H1 (cell line): Measurements from ENCODE around the gene MRPS24. TPM values are rescaled to one million over a fixed set of nuclear protein-coding genes. Genes with fewer than 3 reads are reported as not detected.

Experiments
- ATF2 ChIP-seq: IDR thresholded peaks from 2 replicates; pipeline ENCODE4 v1.6.1; 2012; ENCODE audit warnings: low read length, inconsistent platforms
- BRCA1 ChIP-seq: IDR thresholded peaks from 2 replicates; pipeline ENCODE4 v1.6.1; 2012; ENCODE audit warnings: low read depth, low read length, improper control_type of control experiment
- EP300 ChIP-seq, 2 experiments: IDR thresholded peaks; 1 replicate in 1 of 2; 2 replicates in 1 of 2; pipeline ENCODE4 v1.6.1; 2011 to 2012; ENCODE audit warnings: low read depth in 2 of 2, low read length in 2 of 2, mild to moderate bottlenecking in 2 of 2, borderline replicate concordance in 1 of 2, inconsistent platforms in 1 of 2, moderate library complexity in 1 of 2
- GABPA ChIP-seq: IDR thresholded peaks from 2 replicates; pipeline ENCODE4 v1.6.1; 2011; ENCODE audit warnings: mild to moderate bottlenecking, low read length, moderate library complexity, borderline replicate concordance; ENCODE audit not compliant: insufficient read depth
- GTF2F1 ChIP-seq: IDR thresholded peaks from 2 replicates; pipeline ENCODE4 v1.6.1; 2012; ENCODE audit warnings: low read depth, low read length, improper control_type of control experiment, borderline replicate concordance
- HDAC6 ChIP-seq: IDR thresholded peaks from one replicate; pipeline ENCODE4 v1.7.1; 2012; ENCODE audit warnings: low read depth, mild to moderate bottlenecking, inconsistent platforms, low read length, moderate library complexity
- JUND ChIP-seq: IDR thresholded peaks from 2 replicates; pipeline ENCODE4 v1.6.1; 2011; ENCODE audit warnings: mild to moderate bottlenecking, improper control_type of control experiment, low read length
- KDM1A ChIP-seq: fragments of 200-600, 300-600 bp; sonication (generic); IDR thresholded peaks from 2 replicates; pipeline ENCODE4 v1.7.1; 2016; ENCODE audit warnings: mild to moderate bottlenecking, low read length, borderline replicate concordance
- KDM4A ChIP-seq: IDR thresholded peaks from one replicate; pipeline ENCODE4 v1.7.1; 2012; ENCODE audit warnings: low read depth, mild to moderate bottlenecking, moderate library complexity, low read length, inconsistent platforms; ENCODE audit not compliant: severe bottlenecking
- MAX ChIP-seq: IDR thresholded peaks from 2 replicates; pipeline ENCODE4 v1.6.1; 2012; ENCODE audit warnings: inconsistent platforms
- POU5F1 ChIP-seq: IDR thresholded peaks from 2 replicates; pipeline ENCODE4 v1.6.1; 2011; ENCODE audit warnings: low read depth, mild to moderate bottlenecking, low read length, moderate library complexity
- RAD21 ChIP-seq, 2 experiments: IDR thresholded peaks in 1 of 2; conservative IDR thresholded peaks in 1 of 2; 2 replicates each; pipeline ENCODE4 v1.6.1; 2011; ENCODE audit warnings: low read depth in 2 of 2, low read length in 2 of 2, improper control_type of control experiment in 1 of 2, inconsistent platforms in 1 of 2, mild to moderate bottlenecking in 1 of 2, moderate library complexity in 1 of 2
- SIN3A ChIP-seq, 2 experiments: IDR thresholded peaks in 1 of 2; conservative IDR thresholded peaks in 1 of 2; 2 replicates each; pipeline ENCODE4 v1.6.1; 2011 to 2012; ENCODE audit warnings: low read length in 2 of 2, improper control_type of control experiment in 1 of 2, low read depth in 1 of 2, mild to moderate bottlenecking in 1 of 2
- SIX5 ChIP-seq: IDR thresholded peaks from 2 replicates; pipeline ENCODE4 v1.6.1; 2011; ENCODE audit warnings: mild to moderate bottlenecking, low read depth, low read length
- SP1 ChIP-seq: IDR thresholded peaks from 2 replicates; pipeline ENCODE4 v1.6.1; 2011; ENCODE audit warnings: low read depth, low read length
- SP2 ChIP-seq: IDR thresholded peaks from 2 replicates; pipeline ENCODE4 v1.6.1; 2012; ENCODE audit warnings: mild to moderate bottlenecking, low read length, inconsistent platforms
- SUZ12 ChIP-seq: fragments of 200-600 bp; sonication (generic); IDR thresholded peaks from 2 replicates; pipeline ENCODE4 v1.6.1; 2012; ENCODE audit warnings: mild to moderate bottlenecking, inconsistent platforms, low read length, moderate library complexity, mixed read lengths
- TAF1 ChIP-seq: IDR thresholded peaks from 2 replicates; pipeline ENCODE4 v1.6.1; 2011; ENCODE audit warnings: mild to moderate bottlenecking, low read depth, low read length
- TBP ChIP-seq: IDR thresholded peaks from 2 replicates; pipeline ENCODE4 v1.6.1; 2011; ENCODE audit warnings: low read depth, low read length, improper control_type of control experiment
- ZNF274 ChIP-seq: IDR thresholded peaks from 2 replicates; pipeline ENCODE4 v1.7.0; 2012; ENCODE audit warnings: low read length, borderline replicate concordance; ENCODE audit errors: extremely low read depth
- polyA plus RNA-seq, 7 experiments: library from polyadenylated mRNA; depleted of rRNA in 3 of 7; stranded (reverse) in 5 of 7; unstranded in 2 of 7; fragments of >200 nt in 5 of 7; fragments of 200-250 nt in 2 of 7; gene quantifications; 1 replicate in 5 of 7; 2 replicates in 1 of 7; 4 replicates in 1 of 7; pipeline versions ENCODE4 v1.2.1 to v1.2.3, GENCODE V29; 2011 to 2013; ENCODE audit warnings: missing spikeins in 2 of 7, mixed read lengths in 2 of 7
- total RNA-seq: library from RNA; stranded (reverse); fragmentation: NEBNext Ultra II Directional; extraction: Animal tissue kit (Norgen Biotek cat#: 25700); gene quantifications from 2 replicates; pipeline ENCODE4 v1.2.1, GENCODE V29; 2021

Gene MRPS24
- total and polyA plus RNA-seq, 2 of the 8 experiments (the other 6 are each of a cell fraction or from before 2014, with no cell fraction given): 133 to 347 TPM

- TF ChIP-seq SP2 (no peak), SIX5 (peak; percentile 21; the same call in 1 of the 2 replicates), SP1 (peak; percentile 66; the same call in 1 of the 2 replicates), BRCA1 (no peak), TBP (peak; percentile 78; the same call in 1 of the 2 replicates), SIN3A (conservative IDR thresholded peaks at IDR 0.05 in 1 of 2, IDR thresholded peaks at IDR 0.05 in 1 of 2; ENCODE audit: low read depth in 1 of 2, low read length in 2 of 2) (no peak; a peak in 1 of 4 replicates), JUND (peak; percentile 91), HDAC6 (no peak), MAX (peak; percentile 62; the same call in 1 of the 2 replicates), POU5F1 (no peak), EP300 (IDR thresholded peaks at IDR 0.05; ENCODE audit: borderline replicate concordance in 1 of 2, low read depth in 2 of 2, low read length in 2 of 2) (peak in 1 of 2 experiments; percentile 99; a peak in 2 of 3 replicates), GTF2F1 (no peak), KDM4A (peak; percentile 90), SUZ12 (no peak), GABPA (no peak), ZNF274 (no peak), ATF2 (no peak), KDM1A (no peak), TAF1 (peak; percentile 98), RAD21 (IDR thresholded peaks at IDR 0.05 in 1 of 2, conservative IDR thresholded peaks at IDR 0.05 in 1 of 2; ENCODE audit: low read depth in 2 of 2, low read length in 2 of 2) (no peak; a peak in 1 of 4 replicates)
These were observed at the start of gene MRPS24 (continued) for GRCh38 chr7:43869006-43869866.
